HepG2 (cell line): Measurements from ENCODE around the gene TTN. TPM values are rescaled to one million over a fixed set of nuclear protein-coding genes. Genes with fewer than 3 reads are reported as not detected.

Source experiments
- AKAP8 ChIP-seq: sonication (generic); formaldehyde crosslinking; IDR thresholded peaks from 2 replicates; pipeline ENCODE4 v1.5.1; 2020; ENCODE audit warnings: mild to moderate bottlenecking, missing genetic modification reagents
- ARNT ChIP-seq: fragments of 450-650 bp; IDR thresholded peaks from 2 replicates; pipeline ENCODE4 v1.6.1; 2017
- HDAC2 ChIP-seq: sonication (generic); formaldehyde crosslinking; IDR thresholded peaks from 2 replicates; pipeline ENCODE4 v1.4.0; 2020; ENCODE audit warnings: missing genetic modification reagents
- ISL2 ChIP-seq: sonication (generic); formaldehyde crosslinking; IDR thresholded peaks from 2 replicates; pipeline ENCODE4 v1.5.0; 2020; ENCODE audit warnings: missing genetic modification reagents
- NPAS2 ChIP-seq: sonication (generic); formaldehyde crosslinking; IDR thresholded peaks from 2 replicates; pipeline ENCODE4 v1.8.0; 2022; ENCODE audit warnings: mild to moderate bottlenecking, missing genetic modification reagents, borderline replicate concordance
- NR2C2 ChIP-seq: sonication (generic); formaldehyde crosslinking; IDR thresholded peaks from 2 replicates; pipeline ENCODE4 v1.4.0; 2020; ENCODE audit warnings: missing genetic modification reagents, mild to moderate bottlenecking, moderate library complexity, borderline replicate concordance
- ONECUT2 ChIP-seq: sonication (generic); formaldehyde crosslinking; IDR thresholded peaks from 2 replicates; pipeline ENCODE4 v1.4.0; 2020; ENCODE audit warnings: missing genetic modification reagents
- RXRB ChIP-seq: IDR thresholded peaks from 2 replicates; pipeline ENCODE4 v1.6.1; 2016; ENCODE audit warnings: borderline replicate concordance, missing genetic modification reagents, missing compliant biosample characterization
- SOX5 ChIP-seq: IDR thresholded peaks from 2 replicates; pipeline ENCODE4 v1.6.1; 2016; ENCODE audit warnings: borderline replicate concordance
- SSRP1 ChIP-seq: IDR thresholded peaks from 2 replicates; pipeline ENCODE4 v1.6.1; 2016; ENCODE audit warnings: control low read depth
- STAG1 ChIP-seq: sonication (generic); formaldehyde crosslinking; IDR thresholded peaks from 2 replicates; pipeline ENCODE4 v1.4.0; 2020; ENCODE audit warnings: missing genetic modification reagents
- ZBTB20 ChIP-seq: sonication (generic); formaldehyde crosslinking; IDR thresholded peaks from 2 replicates; pipeline ENCODE4 v1.8.1; 2023; ENCODE audit warnings: missing genetic modification reagents, low read depth, mild to moderate bottlenecking, borderline replicate concordance
- ZBTB3 ChIP-seq: sonication (generic); formaldehyde crosslinking; IDR thresholded peaks from 2 replicates; pipeline ENCODE4 v1.4.0; 2020; ENCODE audit warnings: low read depth, mild to moderate bottlenecking, moderate library complexity, missing genetic modification reagents, borderline replicate concordance
- ZNF879 ChIP-seq: sonication (generic); formaldehyde crosslinking; IDR thresholded peaks from 2 replicates; pipeline ENCODE4 v1.8.1; 2023; ENCODE audit warnings: missing genetic modification reagents
- polyA plus RNA-seq, 8 experiments: library from polyadenylated mRNA; depleted of rRNA in 3 of 8; stranded (reverse) in 7 of 8; unstranded in 1 of 8; fragments of >200 nt; fragmentation: Illumina TruSeq in 4 of 8; extraction: Trizol in 4 of 8; gene quantifications; 2 replicates each; pipeline versions ENCODE4 v1.2.1 to v1.2.3, GENCODE V29; 2011 to 2016; ENCODE audit warnings: low read depth in 4 of 8, missing spikeins in 1 of 8, mixed read lengths in 1 of 8; ENCODE audit not compliant: insufficient read depth in 1 of 8
- total RNA-seq, 5 experiments: library from RNA; depleted of rRNA; stranded (reverse); fragments of >200 nt; fragmentation: Illumina TruSeq; extraction: Trizol; gene quantifications; 2 replicates each; pipeline ENCODE4 v1.2.3, GENCODE V29; 2016; ENCODE audit warnings: low read depth in 1 of 5
- TF ChIP-seq, protein P1 (sequence below): sonication (generic); formaldehyde crosslinking; IDR thresholded peaks from 2 replicates; pipeline ENCODE4 v1.5.0; 2020; ENCODE audit warnings: missing genetic modification reagents
- TF ChIP-seq, protein P2 (sequence below): sonication (generic); formaldehyde crosslinking; IDR thresholded peaks from 2 replicates; pipeline ENCODE4 v1.8.1; 2023; ENCODE audit warnings: mild to moderate bottlenecking, missing genetic modification reagents, borderline replicate concordance
- TF ChIP-seq, protein P3 (sequence below): sonication (generic); formaldehyde crosslinking; IDR thresholded peaks from 2 replicates; pipeline ENCODE4 v1.8.0; 2023; ENCODE audit warnings: mild to moderate bottlenecking, missing genetic modification reagents
- TF ChIP-seq, protein P4 (sequence below): sonication (generic); formaldehyde crosslinking; IDR thresholded peaks from 2 replicates; pipeline ENCODE4 v1.4.0; 2020; ENCODE audit warnings: missing genetic modification reagents
- TF ChIP-seq, protein P5 (sequence below): sonication (generic); formaldehyde crosslinking; IDR thresholded peaks from 2 replicates; pipeline ENCODE4 v1.4.0; 2020; ENCODE audit warnings: missing genetic modification reagents, borderline replicate concordance
- TF ChIP-seq, protein P6 (sequence below): sonication (generic); formaldehyde crosslinking; IDR thresholded peaks from 2 replicates; pipeline ENCODE4 v1.5.0; 2020; ENCODE audit warnings: missing genetic modification reagents

TTN gene
- total and polyA plus RNA-seq, 2 of the 13 experiments (the other 11 are each of a cell fraction or from before 2014, with no cell fraction given) = under 0.01 TPM

DNA sequence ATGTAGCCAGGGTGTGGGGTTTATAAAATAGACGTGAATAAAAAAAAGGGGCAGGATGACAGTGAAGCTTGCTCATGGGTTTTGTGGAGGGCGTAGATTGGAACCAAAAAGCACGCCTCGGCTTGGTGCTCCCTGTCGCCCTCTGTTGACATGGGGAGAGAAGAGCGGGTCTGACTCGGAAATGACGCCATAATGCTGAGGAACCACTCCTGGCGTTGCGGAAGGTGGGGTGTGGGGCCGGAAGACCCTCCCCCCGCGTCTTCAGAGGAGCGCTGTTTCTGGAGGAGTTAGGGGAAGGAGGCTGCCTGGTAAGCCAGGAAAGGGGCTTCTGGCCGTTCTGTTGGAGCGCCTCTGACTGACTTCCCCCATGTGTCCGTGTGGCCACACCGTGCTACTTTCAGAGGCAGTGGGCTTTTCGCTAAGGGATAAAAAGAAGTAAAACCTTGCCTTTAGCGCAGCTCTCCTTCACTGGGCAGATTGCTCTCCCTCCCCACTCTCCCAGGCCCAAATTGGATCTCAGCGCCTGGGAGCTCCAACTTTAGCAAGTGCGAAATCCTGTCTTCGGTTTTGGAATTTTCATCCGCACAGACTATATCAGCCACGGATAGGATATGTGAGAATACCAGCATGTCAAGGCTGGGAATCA lies 284.1 kb downstream of the TTN start (continued):
- no peak; the same call in 1 of the 2 replicates for TF ChIP-seq NR2C2 (CRISPR knock-in tag)
- TF ChIP-seq, protein P1, sequence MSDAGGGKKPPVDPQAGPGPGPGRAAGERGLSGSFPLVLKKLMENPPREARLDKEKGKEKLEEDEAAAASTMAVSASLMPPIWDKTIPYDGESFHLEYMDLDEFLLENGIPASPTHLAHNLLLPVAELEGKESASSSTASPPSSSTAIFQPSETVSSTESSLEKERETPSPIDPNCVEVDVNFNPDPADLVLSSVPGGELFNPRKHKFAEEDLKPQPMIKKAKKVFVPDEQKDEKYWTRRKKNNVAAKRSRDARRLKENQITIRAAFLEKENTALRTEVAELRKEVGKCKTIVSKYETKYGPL (CRISPR knock-in tag) = no peak
- TF ChIP-seq, protein P2, sequence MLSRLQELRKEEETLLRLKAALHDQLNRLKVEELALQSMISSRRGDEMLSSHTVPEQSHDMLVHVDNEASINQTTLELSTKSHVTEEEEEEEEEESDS (CRISPR knock-in tag) = no peak
- TF ChIP-seq ZBTB3 (CRISPR knock-in tag) = no peak
- TF ChIP-seq, protein P3, sequence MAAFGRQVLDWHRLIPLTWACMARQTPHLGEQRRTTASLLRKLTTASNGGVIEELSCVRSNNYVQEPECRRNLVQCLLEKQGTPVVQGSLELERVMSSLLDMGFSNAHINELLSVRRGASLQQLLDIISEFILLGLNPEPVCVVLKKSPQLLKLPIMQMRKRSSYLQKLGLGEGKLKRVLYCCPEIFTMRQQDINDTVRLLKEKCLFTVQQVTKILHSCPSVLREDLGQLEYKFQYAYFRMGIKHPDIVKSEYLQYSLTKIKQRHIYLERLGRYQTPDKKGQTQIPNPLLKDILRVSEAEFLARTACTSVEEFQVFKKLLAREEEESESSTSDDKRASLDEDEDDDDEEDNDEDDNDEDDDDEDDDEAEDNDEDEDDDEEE (CRISPR knock-in tag) = no peak
- TF ChIP-seq SOX5 (CRISPR knock-in tag) = no peak
- TF ChIP-seq, protein P4, sequence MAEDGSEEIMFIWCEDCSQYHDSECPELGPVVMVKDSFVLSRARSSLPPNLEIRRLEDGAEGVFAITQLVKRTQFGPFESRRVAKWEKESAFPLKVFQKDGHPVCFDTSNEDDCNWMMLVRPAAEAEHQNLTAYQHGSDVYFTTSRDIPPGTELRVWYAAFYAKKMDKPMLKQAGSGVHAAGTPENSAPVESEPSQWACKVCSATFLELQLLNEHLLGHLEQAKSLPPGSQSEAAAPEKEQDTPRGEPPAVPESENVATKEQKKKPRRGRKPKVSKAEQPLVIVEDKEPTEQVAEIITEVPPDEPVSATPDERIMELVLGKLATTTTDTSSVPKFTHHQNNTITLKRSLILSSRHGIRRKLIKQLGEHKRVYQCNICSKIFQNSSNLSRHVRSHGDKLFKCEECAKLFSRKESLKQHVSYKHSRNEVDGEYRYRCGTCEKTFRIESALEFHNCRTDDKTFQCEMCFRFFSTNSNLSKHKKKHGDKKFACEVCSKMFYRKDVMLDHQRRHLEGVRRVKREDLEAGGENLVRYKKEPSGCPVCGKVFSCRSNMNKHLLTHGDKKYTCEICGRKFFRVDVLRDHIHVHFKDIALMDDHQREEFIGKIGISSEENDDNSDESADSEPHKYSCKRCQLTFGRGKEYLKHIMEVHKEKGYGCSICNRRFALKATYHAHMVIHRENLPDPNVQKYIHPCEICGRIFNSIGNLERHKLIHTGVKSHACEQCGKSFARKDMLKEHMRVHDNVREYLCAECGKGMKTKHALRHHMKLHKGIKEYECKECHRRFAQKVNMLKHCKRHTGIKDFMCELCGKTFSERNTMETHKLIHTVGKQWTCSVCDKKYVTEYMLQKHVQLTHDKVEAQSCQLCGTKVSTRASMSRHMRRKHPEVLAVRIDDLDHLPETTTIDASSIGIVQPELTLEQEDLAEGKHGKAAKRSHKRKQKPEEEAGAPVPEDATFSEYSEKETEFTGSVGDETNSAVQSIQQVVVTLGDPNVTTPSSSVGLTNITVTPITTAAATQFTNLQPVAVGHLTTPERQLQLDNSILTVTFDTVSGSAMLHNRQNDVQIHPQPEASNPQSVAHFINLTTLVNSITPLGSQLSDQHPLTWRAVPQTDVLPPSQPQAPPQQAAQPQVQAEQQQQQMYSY = no peak
- no peak for TF ChIP-seq ZNF879 (CRISPR knock-in tag)
- TF ChIP-seq RXRB (CRISPR knock-in tag) = no peak
- no peak for TF ChIP-seq SSRP1 (CRISPR knock-in tag)
- no peak for TF ChIP-seq NPAS2 (CRISPR knock-in tag)
- no peak for TF ChIP-seq ZBTB20 (CRISPR knock-in tag)
- TF ChIP-seq AKAP8 (CRISPR knock-in tag) = no peak
- TF ChIP-seq, protein P5, sequence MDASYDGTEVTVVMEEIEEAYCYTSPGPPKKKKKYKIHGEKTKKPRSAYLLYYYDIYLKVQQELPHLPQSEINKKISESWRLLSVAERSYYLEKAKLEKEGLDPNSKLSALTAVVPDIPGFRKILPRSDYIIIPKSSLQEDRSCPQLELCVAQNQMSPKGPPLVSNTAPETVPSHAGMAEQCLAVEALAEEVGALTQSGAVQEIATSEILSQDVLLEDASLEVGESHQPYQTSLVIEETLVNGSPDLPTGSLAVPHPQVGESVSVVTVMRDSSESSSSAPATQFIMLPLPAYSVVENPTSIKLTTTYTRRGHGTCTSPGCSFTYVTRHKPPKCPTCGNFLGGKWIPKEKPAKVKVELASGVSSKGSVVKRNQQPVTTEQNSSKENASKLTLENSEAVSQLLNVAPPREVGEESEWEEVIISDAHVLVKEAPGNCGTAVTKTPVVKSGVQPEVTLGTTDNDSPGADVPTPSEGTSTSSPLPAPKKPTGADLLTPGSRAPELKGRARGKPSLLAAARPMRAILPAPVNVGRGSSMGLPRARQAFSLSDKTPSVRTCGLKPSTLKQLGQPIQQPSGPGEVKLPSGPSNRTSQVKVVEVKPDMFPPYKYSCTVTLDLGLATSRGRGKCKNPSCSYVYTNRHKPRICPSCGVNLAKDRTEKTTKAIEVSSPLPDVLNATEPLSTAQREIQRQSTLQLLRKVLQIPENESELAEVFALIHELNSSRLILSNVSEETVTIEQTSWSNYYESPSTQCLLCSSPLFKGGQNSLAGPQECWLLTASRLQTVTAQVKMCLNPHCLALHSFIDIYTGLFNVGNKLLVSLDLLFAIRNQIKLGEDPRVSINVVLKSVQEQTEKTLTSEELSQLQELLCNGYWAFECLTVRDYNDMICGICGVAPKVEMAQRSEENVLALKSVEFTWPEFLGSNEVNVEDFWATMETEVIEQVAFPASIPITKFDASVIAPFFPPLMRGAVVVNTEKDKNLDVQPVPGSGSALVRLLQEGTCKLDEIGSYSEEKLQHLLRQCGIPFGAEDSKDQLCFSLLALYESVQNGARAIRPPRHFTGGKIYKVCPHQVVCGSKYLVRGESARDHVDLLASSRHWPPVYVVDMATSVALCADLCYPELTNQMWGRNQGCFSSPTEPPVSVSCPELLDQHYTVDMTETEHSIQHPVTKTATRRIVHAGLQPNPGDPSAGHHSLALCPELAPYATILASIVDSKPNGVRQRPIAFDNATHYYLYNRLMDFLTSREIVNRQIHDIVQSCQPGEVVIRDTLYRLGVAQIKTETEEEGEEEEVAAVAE (CRISPR knock-in tag) = no peak
- TF ChIP-seq, protein P6, sequence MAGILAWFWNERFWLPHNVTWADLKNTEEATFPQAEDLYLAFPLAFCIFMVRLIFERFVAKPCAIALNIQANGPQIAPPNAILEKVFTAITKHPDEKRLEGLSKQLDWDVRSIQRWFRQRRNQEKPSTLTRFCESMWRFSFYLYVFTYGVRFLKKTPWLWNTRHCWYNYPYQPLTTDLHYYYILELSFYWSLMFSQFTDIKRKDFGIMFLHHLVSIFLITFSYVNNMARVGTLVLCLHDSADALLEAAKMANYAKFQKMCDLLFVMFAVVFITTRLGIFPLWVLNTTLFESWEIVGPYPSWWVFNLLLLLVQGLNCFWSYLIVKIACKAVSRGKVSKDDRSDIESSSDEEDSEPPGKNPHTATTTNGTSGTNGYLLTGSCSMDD (CRISPR knock-in tag) = no peak
- no peak for TF ChIP-seq ARNT
- peak; percentile 50 for TF ChIP-seq STAG1
- peak; percentile 16; the same call in 1 of the 2 replicates for TF ChIP-seq HDAC2
- no peak for TF ChIP-seq ONECUT2 (CRISPR knock-in tag)
- 0 out of 2 replicates have a peak, but pooled peaks have one; percentile 36 for TF ChIP-seq ISL2
